NT2/D1 (cell line): ENCODE data around the gene GPSM1.

Experiments used
- DNase-seq: peaks from one replicate; pipeline ENCODE4 v3.0.0-alpha.2; 2011; ENCODE audit warnings: low read depth, low spot score
- H3K27me3 ChIP-seq: 2 replicates; pipeline ENCODE4 v1.6.0; 2011; ENCODE audit warnings: mild to moderate bottlenecking; ENCODE audit not compliant: insufficient read length, insufficient read depth
- H3K36me3 ChIP-seq: 2 replicates; pipeline ENCODE4 v1.6.1; 2011; ENCODE audit warnings: mild to moderate bottlenecking, low read length, mixed read lengths; ENCODE audit not compliant: insufficient read depth, insufficient read length
- H3K4me1 ChIP-seq: 2 replicates; pipeline ENCODE4 v1.5.1; 2011; ENCODE audit not compliant: insufficient read depth, insufficient read length
- H3K4me3 ChIP-seq: 2 replicates; pipeline ENCODE4 v1.5.1; 2011; ENCODE audit warnings: low read depth; ENCODE audit not compliant: insufficient read length
- H3K9ac ChIP-seq: 2 replicates; pipeline ENCODE4 v1.6.0; 2011; ENCODE audit warnings: low read depth; ENCODE audit not compliant: insufficient read length
- H3K9me3 ChIP-seq: 2 replicates; pipeline ENCODE4 v1.5.1; 2011; ENCODE audit warnings: mild to moderate bottlenecking, low read length; ENCODE audit not compliant: insufficient read depth
- SUZ12 ChIP-seq: IDR thresholded peaks from 2 replicates; pipeline ENCODE4 v1.6.1; 2011; ENCODE audit not compliant: insufficient read length, insufficient read depth; ENCODE audit errors: extremely low read depth
- YY1 ChIP-seq: IDR thresholded peaks from 2 replicates; pipeline ENCODE4 v1.6.1; 2011; ENCODE audit not compliant: insufficient read length, insufficient read depth
- ZNF274 ChIP-seq: IDR thresholded peaks from 2 replicates; pipeline ENCODE4 v1.6.1; 2011; ENCODE audit warnings: mild to moderate bottlenecking, low read depth, low read length

The GPSM1 gene

GRCh38 chr9:136286359-136286986 lies 40.9 kb upstream of the GPSM1 start:
- H3K4me3 ChIP-seq, result no peak overlapping the region
- no peaks in the 10 kb centered on the region for H3K27me3 ChIP-seq
- no peak for TF ChIP-seq YY1
- TF ChIP-seq ZNF274, result no peak
- no peak for TF ChIP-seq SUZ12
- H3K9me3 ChIP-seq, result no peaks in the 10 kb centered on the region
- DNase-seq, result no peak
- no peak overlapping the region for H3K9ac ChIP-seq
- no peaks in the 10 kb centered on the region for H3K36me3 ChIP-seq
- peaks cover 21% of the 10 kb centered on the region for H3K4me1 ChIP-seq

DNA sequence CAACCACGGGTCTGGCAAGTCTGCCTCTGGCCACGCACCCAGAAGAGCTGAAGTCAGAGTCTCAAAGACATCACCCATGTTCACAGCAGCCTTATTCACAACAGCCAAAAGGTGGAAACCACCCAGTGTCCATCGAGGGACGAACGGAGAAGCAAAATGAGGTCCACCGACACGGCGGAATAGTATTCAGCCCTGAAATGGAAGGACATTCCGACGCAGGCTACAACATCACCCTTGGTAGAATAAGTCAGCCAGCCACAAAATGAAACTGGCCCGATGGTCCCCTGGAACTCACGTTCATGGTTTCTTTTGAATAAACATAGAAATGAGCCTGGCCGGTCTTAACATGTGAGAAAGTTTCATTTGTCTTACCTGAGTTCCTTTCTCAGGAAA lies 40.4 kb upstream of the GPSM1 start:
- TF ChIP-seq SUZ12 (no peak), YY1 (no peak), ZNF274 (no peak)
- no peaks in the 10 kb centered on the region for H3K9me3 ChIP-seq
- no peak for DNase-seq
- no peaks in the 10 kb centered on the region for H3K36me3 ChIP-seq
- no peak overlapping the region for H3K4me3 ChIP-seq
- H3K9ac ChIP-seq, result no peak overlapping the region
- peaks cover 19% of the 10 kb centered on the region for H3K4me1 ChIP-seq
- no peaks in the 10 kb centered on the region for H3K27me3 ChIP-seq

DNA sequence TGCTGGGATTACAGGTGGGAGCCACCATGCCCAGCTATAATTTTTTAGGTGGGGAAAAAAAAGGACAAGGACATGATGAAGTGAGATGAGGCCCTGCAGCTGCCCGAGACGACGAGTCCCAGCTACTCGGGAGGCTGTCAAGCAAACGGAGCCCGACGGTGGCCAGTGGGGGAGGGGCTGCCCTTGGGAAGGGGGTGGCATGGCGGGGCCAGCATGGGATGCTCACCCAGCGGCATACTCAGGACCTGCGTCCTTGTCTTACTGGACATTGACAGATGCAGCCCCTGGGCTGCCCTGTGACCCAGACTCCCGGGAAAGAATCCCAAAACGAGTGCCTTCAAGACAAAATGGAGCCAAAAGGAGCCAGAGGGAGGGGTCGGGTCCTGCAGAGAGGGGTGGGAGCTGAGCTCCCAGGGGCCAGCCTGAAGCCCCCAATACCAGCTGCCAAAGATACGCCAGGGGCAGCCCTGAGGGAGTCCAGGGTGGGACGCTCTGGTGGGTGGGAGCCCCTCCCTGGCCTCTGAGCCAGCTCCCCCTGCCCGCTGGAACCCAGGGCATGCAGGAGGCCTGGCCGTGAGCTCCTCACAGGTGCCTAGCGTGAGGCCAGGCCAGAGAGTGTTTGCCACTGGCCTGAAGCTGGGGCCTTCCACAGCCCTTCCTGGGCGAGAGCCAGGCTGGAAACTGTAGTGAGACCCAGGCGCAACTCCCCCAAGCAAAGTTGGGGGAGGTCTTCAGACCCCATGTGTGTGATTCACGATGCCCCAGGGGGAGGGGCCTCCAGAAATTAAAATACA lies 39.2 kb upstream of the GPSM1 start:
- Histone ChIP-seq H3K36me3 (no peaks in the 10 kb centered on the region), H3K27me3 (no peaks in the 10 kb centered on the region), H3K9me3 (0 out of 2 replicates have a peak, but pooled peaks cover 2% of the 10 kb centered on the region), H3K4me1 (peaks cover 14% of the 10 kb centered on the region), H3K4me3 (no peak overlapping the region), H3K9ac (peak overlapping the region; percentile 38)
- no peak for TF ChIP-seq SUZ12
- TF ChIP-seq YY1, result no peak
- TF ChIP-seq ZNF274, result no peak
- DNase-seq, result no peak

DNA sequence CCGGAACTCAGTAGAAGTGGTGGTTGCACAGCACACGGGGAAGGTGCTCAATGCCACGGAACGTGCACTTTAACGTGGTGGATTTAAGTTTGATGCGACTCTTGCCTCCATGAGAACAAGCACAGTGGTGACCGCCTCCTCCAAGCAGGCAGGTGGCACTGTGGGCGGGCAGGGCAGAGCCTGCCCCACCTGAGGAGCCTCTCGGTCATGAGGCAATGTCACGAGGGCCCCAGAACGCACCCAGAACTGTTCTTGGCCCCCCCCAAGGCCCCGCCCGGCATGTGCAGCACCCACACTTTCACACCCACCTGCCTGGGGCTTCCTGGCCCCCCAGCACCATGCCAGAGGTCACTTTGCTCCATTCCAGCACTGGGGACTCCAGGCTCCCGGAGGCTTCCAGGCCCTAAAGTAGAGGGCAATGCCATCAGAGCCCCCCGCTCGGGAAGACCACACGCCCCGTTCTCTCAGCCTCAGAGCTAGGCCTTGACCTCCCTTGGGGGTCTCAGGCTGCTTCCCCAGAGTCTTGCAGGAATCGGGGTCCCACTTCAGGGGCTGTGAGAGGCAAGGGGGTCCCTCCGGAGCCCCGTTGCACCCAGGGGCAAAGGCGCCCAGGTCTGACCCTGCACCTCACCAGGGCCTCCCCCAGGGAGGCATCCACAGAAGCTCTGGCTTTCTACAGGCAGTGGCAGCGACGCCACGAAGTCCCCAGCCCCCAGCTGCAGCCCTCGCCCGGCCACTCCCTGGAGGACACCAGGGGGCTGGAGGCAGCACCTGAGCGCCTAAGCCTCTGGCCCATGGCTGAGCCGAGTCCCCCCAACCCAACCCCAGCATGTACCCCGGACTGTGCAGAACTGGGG lies 37.5 kb upstream of the GPSM1 start:
- Histone ChIP-seq H3K9me3 (peaks cover 10% of the 10 kb centered on the region; the same call in 1 of the 2 replicates), H3K4me1 (peaks cover 4% of the 10 kb centered on the region), H3K36me3 (no peaks in the 10 kb centered on the region), H3K9ac (peak overlapping the region; percentile 37), H3K27me3 (no peaks in the 10 kb centered on the region), H3K4me3 (no peak overlapping the region)
- DNase-seq, result no peak
- TF ChIP-seq ZNF274, result no peak
- TF ChIP-seq YY1, result no peak
- no peak for TF ChIP-seq SUZ12

GRCh38 chr9:136290508-136291000 lies 36.8 kb upstream of the GPSM1 start:
- Histone ChIP-seq H3K4me3 (no peak overlapping the region), H3K36me3 (no peaks in the 10 kb centered on the region), H3K9ac (peak overlapping the region; percentile 37), H3K27me3 (no peaks in the 10 kb centered on the region), H3K9me3 (peaks cover 10% of the 10 kb centered on the region; the same call in 1 of the 2 replicates), H3K4me1 (peaks cover 4% of the 10 kb centered on the region)
- TF ChIP-seq ZNF274 (no peak), YY1 (no peak)
- DNase-seq, result no peak

DNA sequence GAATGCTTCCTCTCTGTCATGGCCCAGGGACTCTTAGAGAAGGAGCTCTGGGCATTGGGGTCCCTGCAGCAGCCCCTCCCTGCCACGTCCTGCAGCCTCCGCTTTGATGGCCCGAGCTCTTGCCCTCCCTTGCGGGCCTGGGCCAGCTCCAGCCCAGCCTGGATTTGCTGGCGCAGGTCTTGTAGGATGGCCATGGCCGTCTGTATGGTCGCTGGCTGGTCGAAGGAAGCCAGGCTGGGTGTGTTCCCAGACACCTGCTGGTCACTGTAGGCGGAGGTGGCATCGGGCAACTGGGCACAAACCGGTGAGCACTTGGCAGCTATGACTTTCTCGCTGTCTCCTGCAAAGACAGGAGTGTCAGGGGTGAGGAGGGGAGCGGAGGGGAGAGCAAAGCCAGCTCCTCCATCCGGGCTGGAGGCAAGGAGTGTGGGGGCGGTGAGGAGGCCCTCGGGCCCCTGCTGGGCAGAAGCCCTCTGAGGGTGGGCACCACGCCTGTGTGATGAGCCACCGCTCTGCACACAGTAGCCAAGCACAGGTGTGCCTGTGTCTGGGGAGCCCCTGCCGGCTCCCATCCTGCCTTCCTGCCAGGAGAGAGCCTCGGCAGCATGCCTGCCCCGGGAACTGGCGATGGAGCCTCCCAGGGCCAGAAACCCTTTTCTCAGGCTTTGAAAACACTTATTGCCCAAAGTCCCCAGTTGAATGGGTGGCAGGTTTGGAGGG lies 35.9 kb upstream of the GPSM1 start:
- no peak overlapping the region for H3K4me3 ChIP-seq
- TF ChIP-seq YY1 (no peak), ZNF274 (no peak), SUZ12 (no peak)
- DNase-seq, result no peak
- H3K9ac ChIP-seq, result no peak overlapping the region
- H3K4me1 ChIP-seq, result peaks cover 4% of the 10 kb centered on the region
- peaks cover 10% of the 10 kb centered on the region; the same call in 1 of the 2 replicates for H3K9me3 ChIP-seq
- H3K36me3 ChIP-seq, result no peaks in the 10 kb centered on the region
- no peaks in the 10 kb centered on the region for H3K27me3 ChIP-seq
